Measurements from ENCODE around the gene HAVCR2.
"Not testable (repeated sequence)": the region's sequence is repeated elsewhere in the genome, so short reads cannot be mapped to it uniquely, and the experiment has no call there.

Gene HAVCR2

DNA sequence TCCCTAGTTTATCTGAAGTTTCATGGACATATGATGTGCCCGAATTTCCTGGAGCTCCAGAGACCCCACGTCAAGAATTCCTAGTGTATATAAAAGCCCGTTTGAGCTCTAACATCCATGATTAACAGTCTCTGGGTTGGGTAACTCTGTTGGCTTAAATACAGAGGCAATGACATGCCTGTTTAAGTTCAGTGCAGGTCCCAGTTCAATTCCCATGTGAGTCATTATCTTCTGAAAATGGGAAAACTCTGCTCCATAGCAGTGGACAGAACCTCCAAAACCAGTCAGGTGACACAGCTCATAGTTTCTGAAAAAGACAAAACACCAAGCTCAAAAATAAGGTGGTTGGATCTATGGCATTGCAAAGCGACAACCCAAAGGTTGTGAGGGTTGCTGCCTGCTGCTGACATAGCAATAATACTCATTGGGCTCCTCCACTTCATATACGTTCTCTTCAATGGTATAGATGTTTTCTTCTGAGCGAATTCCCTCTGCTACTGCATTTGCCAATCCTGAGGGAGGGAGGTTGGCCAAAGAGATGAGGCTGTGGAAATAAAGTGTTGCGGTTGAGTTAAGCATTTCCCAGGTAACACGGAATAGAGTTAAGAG lies 22.0 kb downstream of the HAVCR2 start:
- DNase-seq: no peak

DNA sequence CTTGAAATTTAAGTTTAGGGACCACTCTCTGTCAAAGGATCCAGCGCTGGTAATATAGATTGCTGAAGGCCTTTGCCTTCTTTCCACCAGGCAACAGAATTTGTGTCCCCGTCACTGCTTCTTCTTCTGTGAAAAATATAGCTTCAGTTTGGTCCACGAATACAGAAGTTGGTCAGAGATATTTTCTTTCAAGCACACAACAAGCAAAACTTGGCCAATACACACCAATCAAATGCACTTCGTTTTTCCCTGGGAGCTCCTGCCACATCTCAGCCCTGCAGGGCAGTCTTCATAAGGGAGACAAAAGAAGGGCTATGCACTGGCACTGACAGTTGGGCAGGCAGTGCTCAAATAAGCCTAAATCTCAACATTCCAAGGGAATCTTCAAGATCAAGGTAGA lies 22.9 kb downstream of the HAVCR2 start:
- DNase-seq: no peak

DNA sequence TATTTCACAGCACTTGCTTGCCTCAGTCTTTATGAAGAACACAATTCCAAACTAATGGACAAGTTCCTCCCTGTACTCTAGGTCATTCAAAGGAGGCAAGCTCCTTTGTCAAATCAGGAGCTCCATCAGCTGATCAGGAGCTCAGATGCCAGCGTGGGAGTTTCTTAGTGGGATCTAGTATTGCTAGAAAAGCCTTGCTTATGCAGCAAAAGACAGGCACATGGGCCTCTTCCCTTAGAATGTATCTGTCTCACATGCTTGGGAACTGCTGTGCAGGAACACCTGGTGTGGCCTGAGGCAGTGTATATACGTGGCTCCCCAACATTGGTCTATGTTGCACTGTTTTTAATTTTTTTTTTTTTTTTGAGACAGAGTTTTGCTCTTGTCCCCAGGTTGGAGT lies 28.6 kb downstream of the HAVCR2 start:
- DNase-seq: no peak

DNA sequence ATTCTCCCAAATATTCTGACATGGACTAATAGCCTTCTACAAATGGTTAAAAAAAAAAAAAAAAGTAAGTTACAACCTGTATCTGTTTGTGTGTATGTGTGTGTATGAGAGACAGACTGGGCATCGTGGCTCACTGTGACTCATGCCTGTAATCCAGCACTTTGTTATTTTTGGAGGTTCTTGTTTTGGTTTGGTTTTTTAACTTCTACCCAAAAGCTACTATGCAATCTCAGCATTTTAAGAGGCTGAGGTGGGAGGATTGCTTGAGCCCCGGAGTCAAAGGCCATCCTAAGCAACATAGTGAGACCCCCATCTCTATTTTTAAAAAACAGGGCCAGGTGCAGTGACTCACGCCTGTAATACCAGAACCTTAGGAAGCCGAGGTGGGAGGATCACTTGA lies 32.3 kb downstream of the HAVCR2 start:
- DNase-seq: no peak

DNA sequence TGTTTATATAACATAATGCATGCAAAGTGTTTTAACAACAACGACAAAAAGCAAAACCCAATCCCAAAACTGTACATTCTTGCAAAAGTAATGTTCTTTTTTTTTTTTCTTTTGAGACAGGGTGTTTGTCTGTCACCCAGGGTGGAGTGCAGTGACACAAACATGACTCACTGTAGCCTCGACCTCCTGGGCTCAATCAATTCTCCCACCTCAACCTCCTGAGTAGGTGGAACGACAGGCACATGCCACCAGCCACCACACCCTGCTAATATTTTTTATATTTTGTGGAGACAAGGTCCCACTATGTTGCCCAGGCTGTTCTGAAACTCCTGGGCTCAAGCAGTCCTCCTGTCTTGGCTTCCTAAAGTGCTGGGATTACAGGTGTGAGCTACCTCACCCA lies 36.3 kb downstream of the HAVCR2 start:
- DNase-seq: peak; percentile 13

DNA sequence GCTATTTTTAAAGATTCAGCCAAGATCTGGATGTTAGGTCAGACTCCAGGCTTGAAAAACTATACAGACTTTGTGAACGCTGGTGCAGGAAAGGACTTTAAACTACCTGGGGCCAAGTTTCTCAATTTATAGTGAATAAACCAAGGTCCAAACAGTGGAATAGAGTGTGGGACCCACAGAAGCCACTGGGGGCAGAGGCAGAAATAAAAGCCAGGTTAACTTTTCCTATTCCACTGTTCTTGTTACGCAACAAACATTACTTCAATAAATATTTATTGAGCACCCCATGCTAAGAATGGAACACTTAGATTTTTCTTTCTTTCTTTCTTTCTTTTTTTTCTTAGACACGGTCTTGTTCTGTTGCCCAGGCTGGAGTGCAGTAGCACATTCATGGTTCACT lies 38.9 kb downstream of the HAVCR2 start:
- DNase-seq: no peak

DNA sequence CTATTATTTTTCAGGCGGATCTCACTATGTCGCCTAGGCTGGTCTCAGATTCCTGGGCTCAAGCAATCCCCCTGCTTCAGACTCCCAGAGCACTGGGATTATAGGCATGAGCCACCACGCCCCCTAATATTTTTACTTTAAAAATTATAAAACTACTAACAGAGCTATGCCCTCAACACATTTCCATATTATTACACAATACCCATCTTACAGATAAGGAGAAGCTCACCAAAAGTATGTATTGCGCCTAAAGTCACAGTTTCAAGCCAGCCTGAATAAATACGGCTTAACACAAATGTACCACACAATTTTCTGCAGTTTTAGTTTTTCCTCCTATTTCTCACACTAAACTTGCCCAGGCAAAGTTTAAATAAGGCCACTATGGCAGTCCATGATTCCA lies 40.1 kb downstream of the HAVCR2 start:
- DNase-seq: no peak

DNA sequence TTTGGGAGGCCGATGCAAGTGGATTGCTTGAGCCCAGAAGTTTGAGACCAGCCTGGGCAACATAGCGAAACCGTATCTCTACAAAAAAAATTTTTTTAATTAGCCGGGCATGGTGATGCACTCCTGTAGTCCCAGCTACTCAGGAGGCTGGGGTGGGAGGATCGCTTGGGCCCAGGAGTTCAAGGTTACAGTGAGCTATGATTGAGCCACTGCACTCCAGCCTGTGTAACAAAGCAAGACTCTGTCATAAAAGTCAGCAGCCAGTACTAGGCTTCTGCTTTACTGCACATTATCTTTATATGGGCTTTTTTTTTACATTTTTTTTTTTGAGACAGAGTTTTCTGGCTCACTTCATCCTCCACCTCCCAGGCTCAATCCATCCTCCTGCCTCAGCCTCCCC lies 40.5 kb downstream of the HAVCR2 start:
- no peak for DNase-seq

DNA sequence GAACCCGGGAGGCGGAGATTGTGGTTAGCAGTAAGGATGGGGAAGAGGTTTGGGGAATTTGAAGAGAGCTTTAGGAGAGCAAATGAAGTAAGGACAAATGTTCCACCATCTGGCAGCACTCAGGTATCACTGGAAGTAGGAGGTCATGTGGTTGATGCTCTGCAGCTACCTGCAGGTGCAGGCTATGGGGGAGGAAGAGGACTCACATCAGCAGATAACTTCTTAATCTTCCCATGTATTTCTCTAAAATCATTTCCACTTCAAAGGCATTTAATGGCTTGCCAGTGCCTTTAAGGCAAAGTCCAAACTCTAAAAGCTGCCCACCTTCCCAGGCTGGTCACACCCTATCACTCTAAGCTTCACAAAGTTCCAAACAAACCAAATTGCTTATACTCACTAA lies 41.8 kb downstream of the HAVCR2 start:
- DNase-seq: no peak

DNA sequence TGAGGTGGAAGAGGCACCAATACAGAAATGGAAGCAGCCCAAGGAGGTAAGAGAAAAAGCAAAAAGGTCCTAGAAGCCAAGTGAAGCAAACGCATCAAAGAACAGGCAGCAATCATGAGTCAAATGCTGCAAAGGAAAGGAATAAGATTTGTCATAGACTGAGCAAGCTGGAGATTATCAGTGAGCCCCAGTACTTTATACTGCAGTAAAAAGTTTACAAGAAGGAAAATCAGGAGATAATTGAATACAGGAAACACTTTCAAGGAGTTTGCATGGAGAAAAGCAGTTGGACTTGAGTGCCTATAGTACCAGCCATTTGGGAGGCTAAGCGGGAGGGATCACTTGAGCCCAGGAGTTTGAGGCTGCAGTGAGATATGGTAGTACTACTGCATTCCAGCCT lies 42.8 kb downstream of the HAVCR2 start:
- DNase-seq: no peak

DNA sequence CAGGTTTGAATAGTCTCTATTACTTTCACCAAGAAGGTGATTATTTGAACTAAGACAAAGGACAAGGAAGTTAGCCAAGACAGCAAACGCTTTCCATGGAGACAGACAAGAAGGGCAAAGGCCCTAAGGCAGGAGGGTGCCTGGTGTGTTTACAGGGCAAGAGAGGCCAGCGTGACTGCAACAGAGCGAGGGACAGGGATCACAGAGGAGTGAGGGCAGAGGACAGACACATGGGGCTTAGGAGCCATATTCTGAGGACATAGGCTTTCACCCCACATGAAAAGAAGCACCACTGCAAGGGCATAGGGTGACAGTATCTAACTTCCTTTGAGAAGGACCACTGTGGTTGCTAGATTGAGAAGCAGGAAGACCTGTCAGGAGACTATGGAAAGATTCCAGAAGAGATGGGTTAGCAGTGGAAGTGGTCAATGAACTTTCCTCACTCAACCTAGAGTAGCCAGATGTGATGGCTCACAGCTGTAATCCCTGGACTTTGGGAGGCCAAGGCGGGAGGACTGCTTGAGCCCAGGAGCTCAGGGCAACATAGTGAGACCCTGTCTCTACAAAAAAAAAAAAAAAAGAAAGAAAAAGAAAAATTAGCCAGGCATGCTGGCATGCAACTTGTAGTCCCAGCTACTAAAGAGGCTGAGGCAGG lies 44.9 kb downstream of the HAVCR2 start:
- DNase-seq: no peak

DNA sequence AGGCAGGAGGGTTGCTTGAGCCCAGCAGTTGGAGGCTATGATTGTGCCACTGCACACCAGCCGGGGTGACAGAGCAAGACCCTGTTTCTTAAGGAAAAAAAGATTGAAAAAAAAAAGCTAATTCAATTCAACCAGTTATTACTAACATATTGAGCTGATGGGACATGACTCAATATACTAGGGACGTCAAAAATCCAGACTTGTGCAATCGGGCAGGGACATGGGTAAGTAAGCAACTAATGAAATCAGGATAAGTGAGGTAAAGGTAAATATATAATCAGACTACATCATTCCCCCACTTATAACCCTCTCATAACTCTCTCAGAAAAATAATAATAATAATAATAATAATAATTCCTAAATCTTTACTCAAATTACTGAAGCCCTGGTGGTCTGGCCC lies 49.0 kb downstream of the HAVCR2 start:
- no peak for DNase-seq

DNA sequence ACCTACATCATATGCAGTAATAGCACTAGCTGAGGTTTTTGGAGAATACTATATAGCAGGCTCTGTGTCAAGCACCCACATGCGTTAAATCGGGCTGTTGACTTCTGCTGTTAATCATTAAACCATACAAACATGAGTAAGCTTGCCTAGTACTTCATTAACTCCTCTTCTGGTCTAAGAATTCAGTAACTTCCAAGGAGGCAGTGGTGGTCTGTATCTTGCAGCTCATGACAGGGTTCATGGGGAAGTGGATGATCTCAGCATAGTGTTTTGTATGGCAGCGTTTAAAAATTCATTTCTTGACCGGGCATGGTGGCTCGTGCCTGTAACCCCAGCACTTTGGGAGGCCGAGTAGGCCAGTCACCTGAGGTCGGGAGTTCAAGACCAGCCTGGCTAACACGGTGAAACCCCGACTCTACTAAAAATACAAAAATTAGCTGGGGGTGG lies 49.7 kb downstream of the HAVCR2 start, which contains the start of gene HAVCR1:
TSS of gene HAVCR1 (minus strand) at position 24 of the 447 bp plus-strand sequence. CDS start 1,173 bp downstream, outside the sequence.
- DNase-seq: no peak

DNA sequence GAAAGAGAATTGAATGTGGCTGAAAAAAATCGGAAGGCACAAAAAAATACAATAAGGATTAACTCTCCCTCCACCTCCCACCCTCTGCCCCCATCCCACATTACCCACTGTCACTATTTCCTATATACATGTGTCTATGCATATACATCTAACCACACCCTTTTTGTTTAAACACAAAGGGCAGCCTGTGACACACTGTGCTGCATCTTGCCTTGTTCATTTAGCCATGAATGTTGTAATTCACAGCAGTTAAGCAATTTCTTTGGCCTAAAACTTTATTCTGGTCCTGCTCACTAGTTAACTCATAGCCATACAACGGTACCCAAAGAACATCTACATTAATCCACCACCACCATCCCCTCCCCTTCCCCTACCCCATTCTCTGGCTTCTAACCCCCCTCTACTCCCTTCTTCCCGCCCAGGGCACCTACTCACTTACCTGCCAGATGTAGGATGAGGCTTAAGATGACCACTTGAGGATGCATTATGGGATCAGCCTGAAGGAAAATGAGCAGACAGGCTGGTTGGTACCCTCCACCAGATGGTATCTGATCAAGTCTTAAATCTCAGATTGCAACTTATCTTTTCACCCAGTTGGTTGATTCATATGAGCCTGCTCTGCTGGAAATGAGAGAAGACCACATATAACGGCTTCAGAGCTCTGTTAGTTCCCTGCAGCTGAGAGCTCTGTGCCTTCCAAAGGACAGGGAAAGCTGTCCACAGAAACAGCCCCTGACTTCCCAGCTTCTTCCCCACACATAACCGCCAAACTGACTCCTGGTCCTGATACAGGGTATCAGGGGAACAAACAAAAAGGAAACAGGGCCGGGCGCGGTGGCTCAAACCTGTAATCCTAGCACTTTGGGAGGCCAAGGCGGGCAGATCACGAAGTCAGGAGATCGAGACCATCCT lies 51.1 kb downstream of the HAVCR2 start:
- no peak for DNase-seq

DNA sequence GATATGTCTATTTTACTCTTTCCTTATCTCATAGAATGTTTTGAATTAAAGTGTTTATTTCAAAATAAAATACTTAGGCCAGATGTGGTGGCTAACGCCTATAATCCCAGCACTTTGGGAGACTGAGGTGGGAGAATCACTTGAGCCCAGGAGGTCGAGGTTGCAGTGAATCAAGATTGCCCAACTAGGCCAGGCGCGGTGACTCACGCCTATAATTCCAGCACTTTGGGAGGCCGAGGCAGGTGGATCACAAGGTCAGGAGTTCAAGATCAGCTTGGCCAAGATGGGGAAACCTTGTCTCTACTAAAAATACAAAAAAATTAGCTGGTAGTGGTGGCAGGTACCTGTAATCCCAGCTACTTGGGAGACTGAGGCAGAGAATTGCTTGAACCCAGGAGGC lies 52.0 kb downstream of the HAVCR2 start:
- DNase-seq: not testable (repeated sequence)

DNA sequence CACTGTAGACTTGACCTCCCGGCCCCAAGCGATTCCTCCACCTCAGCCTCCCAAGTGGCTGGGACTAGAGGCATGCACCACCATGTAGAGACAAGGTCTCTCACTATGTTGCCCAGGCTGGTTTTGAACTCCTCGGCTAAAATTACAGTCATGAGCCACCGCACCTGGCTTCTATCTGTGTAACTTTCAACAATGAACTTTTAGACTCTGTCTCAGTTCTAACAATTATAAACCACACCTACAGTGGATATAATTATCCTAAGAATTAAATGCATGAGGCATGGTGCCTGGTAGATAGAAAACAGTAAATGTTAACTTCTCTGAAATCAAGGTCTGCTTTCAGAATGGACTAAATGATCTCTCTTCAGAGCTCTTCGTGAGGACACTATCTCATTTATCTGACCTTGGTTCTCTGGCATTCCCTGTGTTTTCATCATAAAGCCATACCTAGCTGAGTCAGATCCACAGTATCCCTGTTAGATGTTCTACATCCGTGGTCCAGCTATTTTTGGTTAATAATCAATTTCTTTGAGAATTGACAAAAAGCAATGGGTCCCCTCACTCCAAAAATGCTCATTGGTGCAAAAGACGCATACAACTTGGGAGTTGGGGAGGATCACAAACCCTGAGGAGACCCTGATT lies 57.1 kb downstream of the HAVCR2 start:
- no peak for DNase-seq

DNA sequence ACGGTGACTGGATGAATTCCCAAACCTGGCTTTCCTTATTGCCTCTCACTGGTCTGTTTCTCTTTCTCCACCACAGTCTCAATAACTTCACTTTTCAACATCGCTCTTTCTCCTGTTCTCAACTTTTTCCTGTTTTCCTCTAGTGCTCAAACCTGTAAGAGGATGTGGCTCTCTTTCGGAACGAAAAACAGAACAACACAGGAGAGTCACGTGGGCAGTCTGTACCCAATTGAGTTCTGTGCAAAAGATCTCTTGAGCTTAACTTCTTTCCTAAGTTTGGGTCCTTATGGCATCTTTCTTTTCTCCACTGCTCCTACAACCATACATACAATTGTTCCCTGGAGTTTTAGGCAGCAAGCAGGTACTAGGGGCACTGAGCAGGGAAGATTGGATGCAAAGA lies 58.8 kb downstream of the HAVCR2 start:
- no peak for DNase-seq

DNA sequence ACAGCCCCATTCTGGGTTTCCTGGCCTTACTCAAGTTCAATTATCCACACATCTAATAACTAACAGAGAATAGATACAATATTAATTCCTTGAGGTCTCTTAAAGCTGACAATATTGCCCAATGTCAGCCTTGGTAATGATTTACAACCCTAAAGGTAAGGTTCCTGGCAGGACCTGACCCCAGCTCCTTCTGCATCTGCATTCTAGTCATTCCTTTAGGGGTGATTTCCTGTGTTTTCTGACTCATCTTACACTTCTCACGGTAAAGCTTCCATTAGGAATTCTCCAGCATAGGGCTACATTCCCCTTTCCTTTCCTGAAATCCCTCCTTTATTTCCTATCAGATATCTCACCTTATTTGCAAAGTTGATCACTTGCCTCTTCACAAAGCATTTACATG lies 59.2 kb downstream of the HAVCR2 start:
- no peak for DNase-seq

DNA sequence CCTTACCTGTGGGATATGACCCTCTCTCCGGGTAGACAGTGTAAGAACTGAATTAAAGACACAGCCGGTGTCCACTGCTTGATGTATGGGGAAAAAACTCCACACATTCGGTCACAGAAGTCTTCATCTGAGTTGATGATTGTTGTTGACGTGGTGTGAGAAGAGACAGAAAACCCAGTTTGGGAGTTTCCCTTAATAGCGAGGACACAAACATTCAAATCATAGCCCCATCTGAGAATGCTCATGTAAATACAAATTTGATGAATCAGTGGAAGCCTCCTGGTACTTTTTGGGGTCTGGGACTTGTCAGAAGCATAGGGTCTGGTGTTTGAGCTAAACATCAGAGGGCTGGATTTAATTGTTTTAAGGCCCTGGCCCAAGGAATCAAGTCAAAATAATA lies 60.9 kb downstream of the HAVCR2 start:
- no peak for DNase-seq

DNA sequence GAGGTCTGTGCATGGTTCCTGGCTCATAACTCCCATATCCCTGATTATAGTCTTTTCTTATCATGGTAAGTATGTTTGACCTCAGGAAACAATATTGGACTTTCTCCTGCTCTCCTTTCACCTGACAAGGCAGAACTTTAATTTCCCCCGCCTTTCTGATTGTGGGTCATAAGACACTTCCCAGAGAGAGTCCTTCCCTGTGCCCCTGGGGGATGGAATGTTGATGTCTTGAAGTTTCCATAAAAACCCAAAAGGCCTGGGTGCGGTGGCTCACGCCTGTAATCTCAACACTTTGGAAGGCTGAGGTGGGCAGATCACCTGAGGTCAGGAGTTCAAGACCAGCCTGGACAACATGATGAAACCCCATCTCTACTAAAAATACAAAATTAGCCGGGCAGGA lies 61.8 kb downstream of the HAVCR2 start:
- DNase-seq: not testable (repeated sequence)

DNA sequence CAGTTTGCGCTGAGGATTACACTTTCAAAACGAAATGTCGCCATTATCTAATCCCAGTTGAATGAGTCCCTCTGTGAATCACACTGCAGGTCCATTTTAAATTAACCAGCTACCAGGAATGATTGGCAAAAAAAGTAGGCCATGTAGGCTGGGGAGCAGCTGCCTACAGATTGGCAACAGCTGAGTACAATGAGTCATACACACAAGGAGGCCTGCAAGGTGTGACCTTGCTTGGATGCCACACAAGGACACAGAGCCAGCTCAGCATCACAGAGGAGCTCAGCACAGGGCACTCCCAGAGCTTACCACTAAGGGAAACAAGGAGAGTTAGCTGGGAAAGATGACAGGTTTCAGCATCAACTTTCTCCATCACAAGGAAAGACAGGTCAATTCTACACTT lies 62.8 kb downstream of the HAVCR2 start:
- no peak for DNase-seq

DNA sequence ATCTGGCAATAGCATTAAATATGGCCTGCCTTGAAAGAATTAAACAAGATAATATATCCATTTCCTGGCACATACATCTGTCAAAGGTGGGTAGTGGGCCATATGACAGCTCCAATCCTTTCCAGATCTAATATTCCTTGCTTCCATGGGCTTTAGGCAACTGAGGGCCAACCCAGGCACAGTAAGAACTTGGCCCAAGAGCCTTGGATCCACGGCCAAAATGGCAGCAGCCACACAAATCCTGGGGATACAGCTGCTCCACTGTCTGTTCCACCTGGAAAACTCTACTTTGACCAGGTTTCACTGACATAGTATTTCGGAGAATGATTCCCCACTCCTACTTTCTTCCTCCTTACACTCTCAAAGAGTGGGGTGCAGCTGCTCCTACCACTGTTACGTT lies 63.2 kb downstream of the HAVCR2 start:
- DNase-seq: no peak

DNA sequence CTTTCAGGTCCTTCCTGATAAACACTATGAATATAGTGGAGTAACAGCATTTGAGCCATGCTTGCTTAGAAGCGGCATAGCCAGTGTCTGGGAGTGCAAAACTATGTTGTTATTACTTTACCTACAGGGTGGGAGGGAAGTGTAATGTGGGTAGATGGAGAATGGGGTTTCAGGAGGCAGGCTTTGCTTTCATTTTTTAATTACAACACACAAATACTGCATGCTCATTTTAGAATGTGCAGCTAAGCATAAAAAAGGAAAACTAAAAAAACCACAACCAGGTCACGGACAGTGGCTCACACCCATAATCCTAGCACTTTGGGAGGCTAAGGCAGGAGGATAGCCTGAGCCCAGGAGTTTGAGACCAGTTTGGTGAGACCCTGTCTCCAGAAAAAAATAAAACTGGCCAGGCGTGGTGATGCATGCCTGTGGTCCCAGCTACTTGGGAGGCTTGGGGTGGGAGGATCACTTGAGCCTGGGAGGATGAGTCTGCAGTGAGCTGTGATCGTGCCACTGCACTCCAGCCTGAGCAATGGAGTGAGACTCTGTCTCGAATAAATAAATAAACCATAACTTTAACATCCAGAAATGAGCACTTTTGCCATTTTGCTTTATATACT lies 70.2 kb downstream of the HAVCR2 start:
- DNase-seq: no peak

Measured in stimulated activated CD4-positive, alpha-beta T cell treated with anti-CD3 and anti-CD28 coated beads, Interleukin-4, amount 100 ng/mL, for 24 hours (primary cell).